ENCODE results near the gene IQCC. TPM values are rescaled to one million over a fixed set of nuclear protein-coding genes. Genes with fewer than 3 reads are reported as not detected.

Gene IQCC
- total and polyA plus RNA-seq, 2 experiments from 2014 or later = 1.4 to 4.8 TPM

DNA sequence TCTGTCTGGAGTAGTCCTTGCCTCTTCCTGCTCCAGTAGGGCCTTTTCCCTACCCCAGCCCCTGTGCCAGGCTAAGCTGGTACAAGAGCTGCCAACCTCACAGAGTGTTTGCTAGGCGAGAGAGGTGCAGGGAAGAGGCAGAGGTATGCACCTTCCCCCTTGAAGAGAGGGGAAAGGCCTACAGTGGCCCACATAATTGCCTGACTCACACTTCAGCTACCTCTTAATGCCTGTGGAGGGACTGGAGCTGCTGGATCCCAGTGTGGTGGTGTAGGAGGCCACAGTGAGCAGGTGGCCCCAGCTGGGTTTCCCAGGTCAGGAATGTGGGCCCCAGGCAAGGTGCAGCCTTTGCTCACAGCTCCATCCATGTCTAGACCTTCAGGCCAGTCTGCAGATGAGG, 8.4 kb upstream of the IQCC start:
- no peaks in the 10 kb centered on the region for H3K27me3 ChIP-seq
- H3K36me3 ChIP-seq = peaks cover 43% of the 10 kb centered on the region
- peaks cover 12% of the 10 kb centered on the region for H3K4me1 ChIP-seq (ENCODE audit: low read depth)
- H3K4me3 ChIP-seq = no peak overlapping the region
- H3K27ac ChIP-seq = no peak overlapping the region
- no peak for DNase-seq (ENCODE audit: low read depth in 1 of 2, low spot score in 1 of 2)
- no peaks in the 10 kb centered on the region for H3K9me3 ChIP-seq (ENCODE audit: low read depth)
- no peak for TF ChIP-seq CTCF (IDR thresholded peaks at IDR 0.05; ENCODE audit: low read depth, low read length)

DNA sequence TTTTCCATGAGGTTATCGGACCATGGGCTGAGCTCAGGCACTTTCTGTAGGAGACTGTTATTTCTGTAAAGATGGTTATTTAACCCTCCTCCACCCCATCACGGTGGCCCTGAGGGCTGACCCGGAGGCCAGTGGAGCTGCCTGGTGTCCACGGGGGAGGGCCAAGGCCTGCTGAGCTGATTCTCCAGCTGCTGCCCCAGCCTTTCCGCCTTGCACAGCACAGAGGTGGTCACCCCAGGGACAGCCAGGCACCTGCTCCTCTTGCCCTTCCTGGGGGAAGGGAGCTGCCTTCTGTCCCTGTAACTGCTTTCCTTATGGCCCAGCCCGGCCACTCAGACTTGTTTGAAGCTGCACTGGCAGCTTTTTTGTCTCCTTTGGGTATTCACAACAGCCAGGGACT, 7.6 kb upstream of the IQCC start:
- H3K4me3 ChIP-seq = no peak overlapping the region
- peaks cover 35% of the 10 kb centered on the region for H3K36me3 ChIP-seq
- peaks cover 12% of the 10 kb centered on the region for H3K4me1 ChIP-seq (ENCODE audit: low read depth)
- no peaks in the 10 kb centered on the region for H3K27me3 ChIP-seq
- H3K9me3 ChIP-seq (ENCODE audit: low read depth) = no peaks in the 10 kb centered on the region
- no peak for TF ChIP-seq CTCF (IDR thresholded peaks at IDR 0.05; ENCODE audit: low read depth, low read length)
- peak overlapping the region; percentile 18 for H3K27ac ChIP-seq
- no peak for DNase-seq (ENCODE audit: low read depth in 1 of 2, low spot score in 1 of 2)

- peak overlapping the region; percentile 77 for H3K27ac ChIP-seq
- H3K36me3 ChIP-seq = peaks cover 30% of the 10 kb centered on the region
These were observed 7.0 kb upstream of the IQCC start for GRCh38 chr1:32198237-32199042.

GRCh38 chr1:32199043-32199716, 6.3 kb upstream of the IQCC start:
- Histone ChIP-seq H3K4me1 (ENCODE audit: low read depth) (peaks cover 12% of the 10 kb centered on the region), H3K36me3 (peaks cover 25% of the 10 kb centered on the region), H3K27ac (peak overlapping the region; percentile 77), H3K9me3 (ENCODE audit: low read depth) (no peaks in the 10 kb centered on the region), H3K27me3 (no peaks in the 10 kb centered on the region), H3K4me3 (no peak overlapping the region)
- no peak for TF ChIP-seq CTCF (IDR thresholded peaks at IDR 0.05; ENCODE audit: low read depth, low read length)
- no peak for DNase-seq (ENCODE audit: low read depth in 1 of 2, low spot score in 1 of 2)

More at GRCh38 chr1:32198237-32199042, 7.0 kb upstream of the IQCC start:
- TF ChIP-seq CTCF (IDR thresholded peaks at IDR 0.05; ENCODE audit: low read depth, low read length) = no peak
- peaks cover 12% of the 10 kb centered on the region for H3K4me1 ChIP-seq (ENCODE audit: low read depth)
- no peak overlapping the region for H3K4me3 ChIP-seq
- DNase-seq (ENCODE audit: low read depth in 1 of 2, low spot score in 1 of 2) = no peak
- H3K9me3 ChIP-seq (ENCODE audit: low read depth) = no peaks in the 10 kb centered on the region
- no peaks in the 10 kb centered on the region for H3K27me3 ChIP-seq

DNA sequence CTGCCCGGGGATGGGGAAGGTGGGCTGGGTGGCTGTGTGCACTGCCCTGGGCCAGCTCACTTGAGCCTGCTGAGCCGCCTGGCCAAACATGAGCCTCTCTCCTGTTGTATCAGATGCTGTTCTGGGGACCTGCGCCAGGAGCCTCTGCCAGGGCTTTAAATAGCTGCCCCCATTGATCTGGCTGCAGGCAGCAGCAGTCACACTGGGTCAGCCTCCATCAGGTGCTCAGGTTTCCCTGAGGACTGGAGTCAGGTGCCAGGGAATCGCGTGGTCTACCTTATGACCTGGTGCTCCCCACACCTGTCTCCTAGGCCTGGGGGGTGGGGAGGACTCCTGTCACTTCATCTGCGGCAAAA, 5.8 kb upstream of the IQCC start:
- peaks cover 12% of the 10 kb centered on the region for H3K4me1 ChIP-seq (ENCODE audit: low read depth)
- H3K9me3 ChIP-seq (ENCODE audit: low read depth) = no peaks in the 10 kb centered on the region
- peak overlapping the region; percentile 46 for H3K4me3 ChIP-seq
- peaks cover 20% of the 10 kb centered on the region for H3K36me3 ChIP-seq
- H3K27me3 ChIP-seq = no peaks in the 10 kb centered on the region
- DNase-seq (ENCODE audit: low read depth in 1 of 2, low spot score in 1 of 2) = peak in 1 of 2 donors; percentile 34
- H3K27ac ChIP-seq = peak overlapping the region; percentile 77
- TF ChIP-seq CTCF (IDR thresholded peaks at IDR 0.05; ENCODE audit: low read depth, low read length) = no peak
